GM19238 (cell line): ENCODE results near the gene STXBP5.

Source experiments
- DNase-seq: peaks from one replicate; pipeline ENCODE4 v3.0.0; 2011; ENCODE audit warnings: low spot score; ENCODE audit not compliant: insufficient read length

STXBP5 gene

DNA sequence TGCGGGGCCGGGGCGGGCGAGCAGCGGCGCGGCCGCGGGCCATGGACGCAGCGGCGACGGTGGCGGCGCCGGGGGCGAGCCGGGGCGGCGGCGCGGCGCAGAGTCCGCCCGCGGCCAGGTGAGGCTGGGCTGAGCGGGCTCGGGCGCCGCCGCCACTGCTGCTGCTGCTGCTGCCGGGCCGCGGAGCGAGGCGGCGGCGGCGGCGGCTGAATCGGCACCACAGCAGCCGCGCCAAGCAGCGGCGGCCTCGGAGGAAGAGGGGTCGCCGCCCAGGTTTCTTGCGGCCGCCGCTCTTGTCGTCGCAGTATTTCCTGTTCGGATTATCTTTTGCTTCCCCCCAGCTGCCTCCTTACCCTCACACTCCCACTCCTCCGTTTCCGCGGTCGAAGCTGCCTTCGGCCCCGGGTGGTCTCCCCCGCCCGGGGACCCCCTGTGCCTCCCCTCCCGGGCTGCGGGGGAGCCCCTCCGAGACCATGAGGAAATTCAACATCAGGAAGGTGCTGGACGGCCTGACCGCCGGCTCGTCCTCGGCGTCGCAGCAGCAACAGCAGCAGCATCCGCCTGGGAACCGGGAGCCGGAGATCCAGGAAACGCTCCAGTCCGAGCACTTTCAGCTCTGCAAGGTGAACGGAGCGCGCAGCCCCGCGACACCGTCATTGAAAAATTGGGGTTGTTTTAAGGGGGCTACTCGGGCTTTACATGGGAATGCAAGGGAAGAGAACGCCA is at the start of gene STXBP5:
Gene STXBP5, plus strand, starts transcription at position 358 of the 726 bp plus-strand sequence. Its CDS starts 116 bp downstream, at position 474.
- peak; percentile 27 for DNase-seq

DNA sequence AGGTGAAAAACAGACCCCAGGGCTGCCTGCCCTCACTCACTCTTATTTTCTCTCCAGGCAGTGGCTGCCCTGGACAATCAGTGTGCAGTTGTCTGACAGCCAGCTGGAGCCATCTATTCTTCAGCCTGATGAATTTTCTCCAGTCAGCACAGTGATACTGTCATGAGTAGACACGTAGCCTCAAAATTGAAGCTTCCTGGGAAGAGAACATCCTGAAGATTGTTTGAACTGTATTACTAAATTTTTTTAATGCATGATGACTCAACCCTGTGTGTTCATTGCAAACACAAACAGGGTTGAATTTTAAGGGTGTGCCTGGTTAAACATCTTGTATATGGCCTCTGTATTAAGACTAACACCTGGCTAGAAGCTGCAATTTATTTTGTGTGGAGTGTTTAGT is 49.8 kb upstream of the STXBP5 start:
- DNase-seq, result no peak

DNA sequence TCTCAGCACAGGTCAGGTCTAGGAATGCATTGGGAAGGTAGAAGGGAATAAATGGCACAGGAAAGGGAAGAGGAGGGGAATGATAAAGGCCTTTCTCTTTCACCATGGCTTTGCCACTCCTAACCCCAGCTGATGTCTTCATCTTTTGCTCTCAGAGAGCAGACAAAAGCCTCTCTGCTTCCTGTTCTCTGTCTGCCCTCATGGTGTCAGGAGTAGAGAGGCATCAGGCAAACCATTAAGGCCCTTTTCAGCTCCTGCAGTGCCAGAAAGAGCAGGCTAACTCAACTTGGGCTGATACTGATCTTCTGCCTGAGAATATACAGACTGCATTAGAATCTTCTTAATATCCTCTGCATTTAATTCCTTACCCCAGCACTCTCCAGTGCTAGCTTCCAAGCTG is 48.0 kb upstream of the STXBP5 start:
- DNase-seq, result no peak

DNA sequence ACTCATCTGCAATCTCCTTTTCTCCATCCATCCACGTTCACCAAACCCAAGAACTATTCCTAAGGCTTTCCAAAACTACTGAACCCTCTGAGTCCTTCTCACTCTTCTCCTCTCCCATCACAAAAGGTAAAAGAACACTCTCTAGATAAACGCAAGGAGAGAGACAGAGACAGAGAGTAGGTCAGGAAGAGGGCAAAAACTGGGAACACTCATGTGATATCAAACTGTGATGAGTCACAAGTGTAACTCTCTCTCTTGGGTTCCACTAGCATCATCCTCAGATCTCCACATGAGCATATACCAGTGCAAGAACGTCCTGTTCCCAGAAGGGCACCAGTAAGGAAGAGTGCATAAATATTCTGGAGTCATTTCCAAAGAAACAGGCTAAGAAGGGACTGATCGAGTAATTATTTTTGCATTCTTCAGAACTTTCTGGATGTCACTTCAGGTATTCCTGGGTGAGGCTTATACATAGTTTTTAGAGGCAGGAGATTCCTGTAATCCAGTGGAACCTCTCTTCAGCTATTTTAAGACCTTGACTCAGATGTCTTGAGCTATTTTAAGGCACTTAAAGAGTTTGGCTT is 47.3 kb upstream of the STXBP5 start:
- DNase-seq, result no peak

DNA sequence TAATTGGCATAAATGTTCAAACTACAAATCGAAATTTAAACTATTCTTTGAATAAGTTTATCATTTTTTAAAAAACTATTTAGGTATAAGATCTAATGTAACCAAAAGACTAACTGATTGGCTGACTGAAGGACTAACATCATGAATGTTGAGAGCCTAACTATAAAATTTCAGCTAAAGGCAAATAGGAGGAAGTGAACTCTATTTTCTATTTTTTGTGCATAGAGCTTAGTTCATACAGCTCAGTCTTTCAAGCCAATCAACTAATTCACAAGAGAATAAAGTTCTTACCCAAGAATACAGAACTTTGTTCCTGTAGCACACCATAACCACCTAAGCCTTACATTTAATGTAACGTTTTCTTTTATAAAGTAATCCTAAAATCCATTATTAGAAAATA is 46.3 kb upstream of the STXBP5 start:
- no peak for DNase-seq

DNA sequence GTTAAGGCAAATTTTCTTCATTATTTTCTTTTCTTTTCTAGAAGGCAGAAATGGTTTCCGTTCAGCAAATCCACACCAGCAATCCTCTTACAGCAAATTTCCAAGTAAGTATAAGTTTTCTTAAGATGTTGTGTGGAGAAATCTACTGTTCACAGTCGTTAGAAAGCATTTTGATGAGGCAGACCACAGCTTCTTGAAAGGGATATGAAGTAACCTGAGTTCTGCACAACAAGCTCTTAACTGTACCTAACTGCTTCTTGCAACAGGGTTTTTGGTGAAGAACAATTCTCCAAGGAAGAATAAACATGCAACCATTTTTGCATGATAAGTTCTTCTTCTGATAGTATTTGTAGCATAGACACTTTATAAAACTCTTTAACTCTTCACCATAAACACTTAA is 45.3 kb upstream of the STXBP5 start:
- DNase-seq, result no peak

DNA sequence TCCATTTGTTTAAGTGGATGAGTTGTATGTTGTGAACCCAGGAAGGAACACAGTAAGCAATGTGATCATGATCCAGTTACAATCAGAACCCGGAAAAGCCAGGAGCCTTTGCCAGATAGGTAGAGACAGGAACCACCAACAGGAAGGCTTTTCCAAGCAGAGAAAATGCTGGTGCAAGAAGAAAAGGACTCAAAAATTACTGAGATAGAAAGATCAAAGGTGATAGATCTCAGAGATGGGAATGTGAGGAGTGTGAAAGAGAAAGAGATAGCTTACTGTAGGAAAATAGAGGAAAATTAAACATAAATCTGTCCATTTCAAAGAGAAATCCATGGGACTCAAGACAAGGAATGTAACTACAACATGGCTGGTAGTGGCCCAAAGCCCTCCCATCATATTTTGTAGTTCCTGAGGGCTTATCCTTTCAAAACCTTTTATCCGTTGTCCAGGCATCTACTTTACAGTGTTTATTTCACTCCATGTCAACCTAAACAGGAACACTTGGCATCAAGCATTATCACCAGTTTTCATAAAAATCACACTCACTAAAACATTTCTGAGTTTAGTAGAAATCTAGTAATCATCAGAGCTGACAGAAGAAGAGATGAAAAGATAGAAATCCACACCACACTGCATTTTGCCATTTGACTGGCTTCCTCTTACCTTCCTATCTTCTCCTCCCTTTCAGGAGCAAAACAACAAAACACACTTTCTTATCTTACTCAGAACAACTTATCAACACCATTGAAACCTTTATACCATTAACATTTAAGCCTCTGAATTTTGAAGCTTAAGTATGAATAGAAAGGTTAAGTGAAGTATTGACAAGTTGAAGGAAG is 44.5 kb upstream of the STXBP5 start:
- no peak for DNase-seq

DNA sequence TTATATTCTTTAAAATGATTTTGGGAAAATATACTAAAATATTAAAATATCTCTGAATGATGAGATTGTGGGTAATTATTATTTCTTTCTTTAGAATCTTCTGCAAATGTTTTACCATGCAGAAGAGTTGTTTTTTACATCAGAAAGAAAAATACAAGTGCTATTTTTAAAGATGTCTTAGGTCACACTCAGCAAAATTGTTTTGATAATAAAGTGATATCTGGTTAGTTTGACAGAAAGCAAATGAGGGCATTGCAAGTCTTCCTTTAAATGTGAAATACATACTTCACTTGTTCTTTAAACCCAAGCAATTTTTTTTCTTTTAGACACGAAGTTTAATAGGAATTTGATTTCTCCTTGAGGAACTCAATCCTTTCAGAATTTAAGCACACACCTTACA is 43.6 kb upstream of the STXBP5 start:
- DNase-seq, result no peak

DNA sequence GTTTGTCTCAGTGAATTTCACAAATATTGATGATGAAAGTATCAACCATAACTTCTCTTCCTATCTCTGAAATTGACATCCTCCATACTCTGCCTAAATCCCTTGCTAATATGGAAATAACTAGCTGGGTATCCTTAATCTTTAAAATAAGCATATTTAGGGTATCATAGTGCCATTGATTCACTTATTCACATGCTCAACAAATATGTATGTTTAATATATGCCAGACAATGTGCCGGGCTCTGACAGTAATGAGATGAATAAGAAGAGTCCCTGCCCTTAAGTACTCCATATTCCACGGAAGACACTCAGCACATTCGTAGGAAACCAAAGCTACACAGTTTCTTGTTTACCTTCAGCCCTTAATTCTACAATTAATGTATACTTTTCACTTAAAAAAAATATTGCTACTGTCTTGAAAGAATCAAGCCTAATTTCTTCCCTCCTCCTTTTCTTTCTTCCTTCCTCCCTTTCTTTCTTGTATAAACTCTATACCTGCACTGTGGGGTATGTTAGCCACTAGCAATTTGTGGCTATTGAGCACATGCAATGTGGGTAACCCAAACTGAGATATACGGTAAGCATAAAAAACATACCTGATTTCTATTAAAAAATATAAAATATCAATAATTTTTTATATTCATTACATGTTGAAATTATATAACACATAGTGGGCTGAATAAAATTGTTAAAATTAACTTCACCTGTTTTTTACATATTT is 42.8 kb upstream of the STXBP5 start:
- DNase-seq, result no peak

DNA sequence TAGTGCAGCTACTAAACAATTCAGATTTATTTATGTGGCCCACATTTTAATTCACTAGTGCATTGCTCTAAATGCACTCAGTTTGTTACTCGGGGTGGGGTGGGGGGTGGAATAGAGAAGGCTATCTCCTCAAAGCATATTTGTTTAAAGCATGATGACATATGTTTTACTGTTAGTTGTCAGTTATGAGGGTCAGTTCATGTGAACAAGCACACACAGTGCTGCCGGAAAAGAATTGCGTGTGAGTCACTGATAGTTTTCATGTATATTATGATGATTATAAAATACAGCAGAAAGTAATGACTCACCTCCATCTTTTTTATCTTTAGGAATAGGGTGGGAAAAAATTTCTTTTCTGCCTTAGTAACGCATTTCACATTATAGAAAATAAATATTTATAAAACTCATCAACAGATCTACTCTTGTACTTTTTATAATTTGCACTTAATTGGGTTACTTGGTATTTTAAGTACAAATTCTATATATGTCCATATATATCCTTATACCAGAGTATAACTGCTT is 42.2 kb upstream of the STXBP5 start:
- DNase-seq, result no peak

DNA sequence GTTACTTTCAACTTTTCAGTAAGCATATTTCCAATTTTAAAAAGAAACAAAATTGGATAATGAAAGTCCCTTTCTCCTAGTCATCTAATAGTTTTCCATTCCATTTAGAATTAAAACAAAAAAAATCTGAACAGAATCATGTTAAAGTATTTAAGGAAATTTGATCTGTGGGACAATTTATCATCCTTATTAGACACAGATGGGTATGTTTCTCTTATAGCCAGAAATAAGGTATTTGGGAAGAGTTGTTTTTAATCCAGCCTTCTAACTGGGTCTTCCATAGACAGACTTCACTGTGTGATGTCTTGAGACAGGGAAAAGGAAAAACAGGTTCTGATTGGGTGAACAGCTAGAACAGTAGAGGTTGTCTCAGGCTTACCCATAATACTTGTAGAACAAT is 39.5 kb upstream of the STXBP5 start:
- no peak for DNase-seq

DNA sequence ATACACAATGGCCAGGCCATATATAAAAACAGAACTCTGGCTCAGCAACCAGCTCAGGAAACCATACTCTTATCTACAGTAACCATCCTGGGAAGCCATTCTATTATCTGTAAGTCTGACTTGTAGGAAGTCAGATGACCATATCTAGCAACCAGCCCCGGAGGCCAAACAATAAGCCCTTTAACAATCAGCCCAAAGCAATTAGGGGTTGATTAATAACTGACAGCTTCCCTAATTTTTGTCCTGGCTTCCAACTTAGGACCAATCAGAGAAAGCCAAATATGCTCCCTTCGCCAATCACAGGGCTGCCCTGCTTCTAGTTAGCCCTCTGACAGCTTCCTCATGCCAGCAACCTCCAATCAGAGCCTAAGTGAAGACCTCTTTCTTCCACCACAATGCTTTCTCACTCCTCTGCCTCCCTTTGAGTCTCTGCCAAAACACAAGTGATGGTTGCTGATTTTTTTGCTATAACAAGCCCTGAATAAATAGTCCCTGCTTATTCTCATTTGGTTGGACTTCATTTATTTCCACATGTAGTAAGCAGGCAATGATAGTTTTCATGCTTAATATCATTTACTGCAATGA is 37.8 kb upstream of the STXBP5 start:
- DNase-seq, result no peak

DNA sequence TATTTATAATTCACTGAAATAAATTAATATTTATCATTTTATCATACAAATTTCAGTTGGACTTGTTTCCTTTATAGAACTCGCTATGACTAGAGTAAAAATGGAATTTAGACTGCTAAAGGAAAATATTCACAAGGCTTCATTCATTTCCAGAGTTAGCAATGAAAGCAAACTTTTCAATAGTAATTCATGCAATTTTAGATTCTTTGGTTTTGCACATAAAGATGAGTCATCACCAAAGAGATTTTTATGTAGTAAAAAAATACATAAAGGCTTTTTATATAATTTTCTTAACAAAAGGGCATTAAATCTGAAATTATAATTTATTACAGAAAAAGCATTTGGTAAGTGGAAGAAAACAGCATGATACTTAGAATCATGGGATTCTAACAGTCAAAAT is 37.2 kb upstream of the STXBP5 start:
- no peak for DNase-seq

DNA sequence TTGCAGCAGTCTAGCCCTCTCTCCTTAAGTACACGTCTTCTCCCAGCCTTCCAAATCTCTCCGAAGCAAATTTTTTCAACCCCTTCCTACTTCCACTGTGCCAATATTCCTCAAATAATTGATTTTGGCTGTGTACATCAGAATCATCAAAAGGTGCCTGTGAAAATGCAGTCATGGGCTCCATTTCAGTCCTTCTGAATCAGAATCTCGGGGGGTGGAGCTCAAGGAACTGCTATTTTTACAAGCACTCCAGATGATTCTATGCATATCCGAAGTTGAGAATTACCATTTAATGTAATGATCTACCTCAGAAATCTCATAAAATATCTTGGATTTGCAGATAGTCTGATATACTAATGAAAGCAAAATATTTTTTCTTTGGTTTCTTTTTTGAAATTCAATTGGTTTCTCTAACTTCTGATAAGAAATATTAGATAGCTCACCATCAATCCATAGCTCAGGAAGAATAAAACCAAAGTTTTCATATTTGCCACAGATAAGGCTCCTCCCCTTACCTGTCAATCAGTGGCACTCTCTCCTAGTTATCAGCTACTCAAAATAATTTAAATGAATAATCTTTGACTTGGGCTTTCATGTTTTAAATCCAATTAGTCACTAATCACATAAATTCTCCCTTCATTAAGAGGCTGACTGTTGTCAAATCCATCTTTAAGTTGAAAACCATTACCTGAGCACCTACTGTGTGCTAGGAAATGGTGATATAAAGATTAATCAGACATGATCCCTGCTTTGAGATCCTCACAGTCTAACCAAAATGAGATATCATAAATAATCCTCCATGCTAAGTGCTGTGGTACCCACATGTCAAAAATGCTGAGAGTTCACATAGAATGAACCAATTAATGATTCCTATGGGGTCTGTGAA is 36.4 kb upstream of the STXBP5 start:
- no peak for DNase-seq

DNA sequence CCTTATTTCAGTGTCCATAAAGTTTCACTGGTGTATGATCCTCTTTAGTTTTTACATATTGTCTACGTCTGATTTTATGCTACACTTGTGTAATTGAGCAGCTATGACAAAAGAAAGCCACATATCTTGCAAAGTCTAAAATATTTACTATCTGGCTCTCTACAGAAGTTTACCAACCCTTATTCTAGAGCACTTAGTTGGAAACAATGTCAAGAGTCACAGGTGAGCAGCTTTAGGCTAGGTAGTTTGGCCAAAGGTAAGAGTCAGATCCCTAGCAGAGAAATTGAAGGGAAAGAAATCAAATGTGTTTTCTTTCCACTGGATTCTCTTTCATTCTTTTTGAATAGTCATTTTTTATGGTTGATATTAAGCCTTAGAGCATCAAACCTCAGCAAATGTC is 34.7 kb upstream of the STXBP5 start:
- DNase-seq, result no peak

DNA sequence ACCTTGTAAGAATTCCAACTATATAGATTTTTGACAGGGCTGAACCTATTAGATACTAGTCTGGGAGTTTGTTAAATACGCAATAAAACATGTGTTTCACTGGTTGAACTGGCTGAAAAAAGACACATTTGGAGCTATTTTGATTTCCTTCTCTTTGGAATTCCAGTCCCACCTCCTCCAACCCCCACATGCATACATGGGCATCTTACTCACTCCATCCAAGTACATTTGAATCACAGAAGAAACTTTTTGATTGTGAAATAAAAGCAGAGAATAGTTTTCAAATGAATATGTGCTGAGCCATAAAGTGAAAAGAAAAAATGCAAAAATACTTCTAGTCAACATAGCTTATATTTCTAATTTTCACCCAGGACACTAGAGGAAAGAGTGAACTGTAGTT is 33.9 kb upstream of the STXBP5 start:
- no peak for DNase-seq

DNA sequence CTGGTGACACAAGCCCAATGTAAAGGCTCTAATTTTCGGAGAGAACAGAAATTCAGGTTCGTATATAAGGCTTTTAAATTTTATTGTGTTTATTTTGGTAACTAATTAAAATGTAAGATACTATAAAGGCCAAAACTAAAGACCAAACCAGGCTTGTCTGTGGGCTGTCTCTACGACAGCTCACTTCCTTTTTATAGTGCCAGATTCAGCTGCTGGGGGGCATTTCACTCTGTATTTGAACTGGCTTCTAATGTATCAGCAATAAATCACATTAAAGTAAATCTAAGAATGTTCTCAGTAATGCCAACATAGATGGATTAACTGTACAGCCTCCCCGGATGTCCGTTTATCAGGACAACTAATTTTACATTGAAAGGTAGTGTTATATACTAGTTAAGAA is 31.1 kb upstream of the STXBP5 start:
- no peak for DNase-seq

DNA sequence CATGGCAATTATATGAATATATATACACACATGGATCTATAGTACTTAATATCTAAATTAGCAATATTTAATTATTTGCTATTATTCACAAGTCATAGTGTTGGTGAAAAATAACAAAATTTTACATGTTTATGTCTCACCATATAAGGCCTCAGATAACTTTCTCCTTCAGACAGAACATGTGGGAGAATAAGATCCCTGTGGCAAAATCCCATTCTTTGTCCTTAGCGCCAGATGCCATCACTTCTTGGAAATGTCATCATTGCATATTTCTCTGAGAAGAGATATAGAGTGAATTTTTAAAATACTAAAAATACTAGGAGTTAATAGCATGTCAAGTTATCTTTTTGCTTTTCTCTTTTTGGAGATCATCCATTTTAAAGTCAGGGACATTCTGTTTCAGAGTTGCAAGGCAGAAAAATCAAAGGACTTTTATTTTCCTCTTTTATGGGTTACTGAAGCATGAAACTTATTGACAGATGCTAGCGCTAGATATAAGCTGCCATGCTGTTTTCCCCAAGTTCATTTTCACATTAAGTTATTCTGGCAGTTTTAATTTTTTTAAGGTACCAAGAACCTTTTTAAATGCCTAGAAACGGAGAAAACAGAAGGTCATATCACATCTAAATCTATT is 30.4 kb upstream of the STXBP5 start:
- no peak for DNase-seq

DNA sequence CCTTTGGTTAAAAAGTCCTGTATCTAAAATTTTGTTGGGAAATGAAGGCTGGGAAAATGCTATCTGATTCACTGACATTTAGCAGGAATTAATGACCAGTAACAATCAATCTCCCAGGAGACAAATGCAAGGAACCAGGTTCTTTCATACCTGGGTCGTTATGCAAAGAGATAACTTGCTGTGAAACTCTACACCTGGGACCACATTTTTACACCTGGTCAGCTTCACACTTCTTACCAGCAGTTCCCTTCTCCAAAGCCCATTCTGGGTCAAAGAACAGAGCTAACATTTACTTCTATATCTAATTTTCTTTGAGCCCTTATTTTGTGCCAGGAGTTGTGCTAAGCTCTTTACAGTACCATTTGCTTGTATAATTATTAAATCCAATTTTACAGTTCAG is 27.4 kb upstream of the STXBP5 start:
- DNase-seq, result no peak

DNA sequence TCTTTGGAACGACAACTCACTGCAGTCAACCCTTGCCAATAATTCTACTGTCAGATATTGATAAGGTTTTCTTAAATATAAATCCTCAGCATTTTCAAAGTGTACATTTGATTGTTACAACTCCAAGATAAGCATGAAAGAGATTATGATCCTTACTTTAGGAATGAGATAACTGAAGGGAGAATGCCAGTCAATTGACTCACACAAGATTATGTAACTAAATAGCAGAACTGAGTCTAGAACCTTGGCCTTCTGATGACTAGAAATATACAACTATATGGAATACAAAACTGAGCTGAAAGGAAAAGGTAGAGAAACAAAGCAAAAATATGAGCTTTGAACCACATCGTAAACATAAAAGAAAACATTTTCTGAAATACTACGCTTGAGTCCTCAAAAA is 26.9 kb upstream of the STXBP5 start:
- no peak for DNase-seq
